H1 (cell line): ENCODE data around the gene RWDD1. TPM values are rescaled to one million over a fixed set of nuclear protein-coding genes. Genes with fewer than 3 reads are reported as not detected.

Experiments
- CEBPB ChIP-seq: IDR thresholded peaks from 2 replicates; pipeline ENCODE4 v1.6.1; 2012; ENCODE audit warnings: low read depth, low read length
- CHD2 ChIP-seq: IDR thresholded peaks from 2 replicates; pipeline ENCODE4 v1.6.1; 2012; ENCODE audit warnings: low read length, improper control_type of control experiment
- CHD7 ChIP-seq: fragments of 300-600 bp; sonication (generic); IDR thresholded peaks from 2 replicates; pipeline ENCODE4 v1.7.1; 2012; ENCODE audit warnings: low read length, moderate library complexity, mild to moderate bottlenecking, inconsistent platforms; ENCODE audit not compliant: insufficient replicate concordance
- EP300 ChIP-seq, 2 experiments: IDR thresholded peaks; 1 replicate in 1 of 2; 2 replicates in 1 of 2; pipeline ENCODE4 v1.6.1; 2011 to 2012; ENCODE audit warnings: low read depth in 2 of 2, low read length in 2 of 2, mild to moderate bottlenecking in 2 of 2, borderline replicate concordance in 1 of 2, inconsistent platforms in 1 of 2, moderate library complexity in 1 of 2
- FOSL1 ChIP-seq: IDR thresholded peaks from 2 replicates; pipeline ENCODE4 v1.6.1; 2011; ENCODE audit warnings: mild to moderate bottlenecking, low read depth, low read length, moderate library complexity; ENCODE audit not compliant: insufficient read depth
- HDAC6 ChIP-seq: IDR thresholded peaks from one replicate; pipeline ENCODE4 v1.7.1; 2012; ENCODE audit warnings: low read depth, mild to moderate bottlenecking, inconsistent platforms, low read length, moderate library complexity
- NRF1 ChIP-seq: IDR thresholded peaks from 2 replicates; pipeline ENCODE4 v1.6.1; 2011; ENCODE audit warnings: mild to moderate bottlenecking, low read depth, low read length, improper control_type of control experiment
- RNF2 ChIP-seq: fragments of 200-900, 300-1000 bp; sonication (generic); IDR thresholded peaks from 2 replicates; pipeline ENCODE4 v1.7.1; 2016; ENCODE audit warnings: borderline replicate concordance, low read depth, mild to moderate bottlenecking, antibody characterized with exemption, low read length; ENCODE audit not compliant: poor library complexity, severe bottlenecking; ENCODE audit errors: missing control alignments
- SP4 ChIP-seq: IDR thresholded peaks from 2 replicates; pipeline ENCODE4 v1.6.1; 2012; ENCODE audit warnings: low read length, inconsistent platforms
- polyA plus RNA-seq, 7 experiments: library from polyadenylated mRNA; depleted of rRNA in 3 of 7; stranded (reverse) in 5 of 7; unstranded in 2 of 7; fragments of >200 nt in 5 of 7; fragments of 200-250 nt in 2 of 7; gene quantifications; 1 replicate in 5 of 7; 2 replicates in 1 of 7; 4 replicates in 1 of 7; pipeline versions ENCODE4 v1.2.1 to v1.2.3, GENCODE V29; 2011 to 2013; ENCODE audit warnings: missing spikeins in 2 of 7, mixed read lengths in 2 of 7
- total RNA-seq: library from RNA; stranded (reverse); fragmentation: NEBNext Ultra II Directional; extraction: Animal tissue kit (Norgen Biotek cat#: 25700); gene quantifications from 2 replicates; pipeline ENCODE4 v1.2.1, GENCODE V29; 2021

Gene RWDD1
- total and polyA plus RNA-seq, 2 of the 8 experiments (the other 6 are each of a cell fraction or from before 2014, with no cell fraction given), result 19.5 to 35.2 TPM

GRCh38 chr6:116562614-116563013, 8.7 kb upstream of the RWDD1 start (continued):
- TF ChIP-seq CHD7 (no peak), NRF1 (no peak), HDAC6 (no peak), RNF2 (no peak), SP4 (no peak), CHD2 (no peak), FOSL1 (no peak), CEBPB (no peak), EP300 (IDR thresholded peaks at IDR 0.05; ENCODE audit: borderline replicate concordance in 1 of 2, low read depth in 2 of 2, low read length in 2 of 2) (no peak)
